Small intestine (tissue), 7 donors: ENCODE data around the gene KLHL12. TPM values are rescaled to one million over a fixed set of nuclear protein-coding genes. Genes with fewer than 3 reads are reported as not detected.

Source experiments
- DNase-seq, 2 donors: peaks; one replicate each; pipeline versions ENCODE4 v3.0.0 to v3.0.0-alpha.2; 2013
- FAIRE-seq: peaks from 2 replicates; lab custom pipeline; 2012; peaks lifted over from hg19 to GRCh38; lab: Jason Lieb, UNC
- H3K27ac ChIP-seq, 3 donors: one replicate each; pipeline ENCODE4 v1.5.1; 2013; ENCODE audit warnings: low read length in 2 of 3, mild to moderate bottlenecking in 2 of 3, control low read depth in 1 of 3, inconsistent platforms in 1 of 3, low read depth in 1 of 3, moderate library complexity in 1 of 3
- H3K27me3 ChIP-seq, 3 donors: one replicate each; pipeline ENCODE4 v1.6.1; 2013; ENCODE audit warnings: low read length in 3 of 3, inconsistent platforms in 1 of 3; ENCODE audit not compliant: control insufficient read depth in 3 of 3, insufficient read depth in 3 of 3
- H3K36me3 ChIP-seq, 3 donors: one replicate each; pipeline ENCODE4 v1.6.1; 2013; ENCODE audit warnings: low read length in 3 of 3, inconsistent platforms in 1 of 3, low read depth in 1 of 3, mild to moderate bottlenecking in 1 of 3, moderate library complexity in 1 of 3; ENCODE audit not compliant: control insufficient read depth in 3 of 3, insufficient read depth in 2 of 3
- H3K4me1 ChIP-seq, 3 donors: one replicate each; pipeline ENCODE4 v1.6.1; 2013; ENCODE audit warnings: low read length in 2 of 3, inconsistent platforms in 1 of 3, low read depth in 1 of 3, mild to moderate bottlenecking in 1 of 3, moderate library complexity in 1 of 3; ENCODE audit not compliant: control insufficient read depth in 3 of 3, insufficient read depth in 2 of 3
- H3K4me3 ChIP-seq, 3 donors: one replicate each; pipeline ENCODE4 v1.5.1; 2013; ENCODE audit warnings: low read length in 3 of 3, control low read depth in 1 of 3, inconsistent platforms in 1 of 3, low read depth in 1 of 3, mild to moderate bottlenecking in 1 of 3, moderate library complexity in 1 of 3
- H3K9me3 ChIP-seq, 2 donors: one replicate each; pipeline ENCODE4 v1.6.1; 2013; ENCODE audit warnings: low read depth in 1 of 2, low read length in 1 of 2; ENCODE audit not compliant: control insufficient read depth in 2 of 2, insufficient read depth in 1 of 2
- WGBS, 3 donors: extraction: QIAGEN DNeasy Blood & Tissue Kit; methylation state at CpG; one replicate each; pipeline ENCODE4 v1.1.7; 2013; 5-methylcytosine and 5-hydroxymethylcytosine counted together
- polyA plus RNA-seq, 4 donors: library from polyadenylated mRNA; stranded (reverse) in 3 of 4; unstranded in 1 of 4; fragments of 200-250 nt in 3 of 4; fragments of 120-200 nt in 1 of 4; gene quantifications; one replicate each; pipeline versions ENCODE4 v1.2.1 to v1.2.3, GENCODE V29; 2013
- donor health status: healthy with polysubstance abuse.
- donor health status: control.
- donor health status: control.
- donor health status: Bipolar disorder and iron deficiency.
- donor health status: healthy.

KLHL12 gene
- polyA plus RNA-seq, 4 donors, result 12.7 to 28.2 (median 17.2) TPM

- H3K27ac ChIP-seq, result peak overlapping the region in 2 of 3 donors; percentile 28 to 38
- peak overlapping the region in 2 of 3 donors; percentile 81 to 86 for H3K4me3 ChIP-seq
- H3K4me1 ChIP-seq, result peaks cover 0 to 47% (median 4%) of the 10 kb centered on the region in 3 donors
- H3K27me3 ChIP-seq, result no peaks in the 10 kb centered on the region
- FAIRE-seq, result no peak
- H3K36me3 ChIP-seq, result peaks cover 0 to under 1% (median 0%) of the 10 kb centered on the region in 3 donors
- H3K9me3 ChIP-seq, result no peaks in the 10 kb centered on the region
- 11 to 53% (median 28%) methylated on average over 5 of the region's 5 CpGs for WGBS, 3 donors
- DNase-seq, result peak; percentile 88 to 89
Observed at GRCh38 chr1:202862679-202863560, 64.1 kb downstream of the KLHL12 start.

GRCh38 chr1:202861420-202862132 lies 65.5 kb downstream of the KLHL12 start:
- DNase-seq, result peak; percentile 93 to 94
- no peaks in the 10 kb centered on the region for H3K9me3 ChIP-seq
- H3K27me3 ChIP-seq, result no peaks in the 10 kb centered on the region
- WGBS, 3 donors, result 1% methylated on average over 39 to 44 of the region's 44 CpGs
- H3K27ac ChIP-seq, result peak overlapping the region; percentile 71 to 89 (median 78)
- H3K4me3 ChIP-seq, result peak overlapping the region; percentile 43 to 86 (median 81)
- H3K4me1 ChIP-seq, result peaks cover 0 to 61% (median 4%) of the 10 kb centered on the region in 3 donors
- peaks cover 0 to 7% (median 0%) of the 10 kb centered on the region in 3 donors for H3K36me3 ChIP-seq
- no peak for FAIRE-seq

- FAIRE-seq, result no peak
- peak; percentile 96 to 97 for DNase-seq
- WGBS, 3 donors, result 2 to 3% (median 3%) methylated on average over 41 to 50 of the region's 50 CpGs
- Histone ChIP-seq H3K36me3 (peaks cover 0 to 8% (median 0%) of the 10 kb centered on the region in 3 donors), H3K9me3 (no peaks in the 10 kb centered on the region), H3K4me3 (peak overlapping the region; percentile 43 to 86 (median 81)), H3K27me3 (no peaks in the 10 kb centered on the region), H3K27ac (peak overlapping the region; percentile 71 to 89 (median 78)), H3K4me1 (peaks cover 0 to 61% (median 4%) of the 10 kb centered on the region in 3 donors)
Observed at GRCh38 chr1:202860744-202861419, 66.2 kb downstream of the KLHL12 start.

GRCh38 chr1:202858789-202859414 lies 68.1 kb downstream of the KLHL12 start:
- H3K4me1 ChIP-seq, result peaks cover 0 to 54% (median 4%) of the 10 kb centered on the region in 3 donors
- 45 to 72% (median 62%) methylated on average over 10 of the region's 10 CpGs for WGBS, 3 donors
- peak in 1 of 2 donors; percentile 20 for DNase-seq
- H3K27me3 ChIP-seq, result no peaks in the 10 kb centered on the region
- H3K36me3 ChIP-seq, result peaks cover 0 to 20% (median 0%) of the 10 kb centered on the region in 3 donors
- H3K27ac ChIP-seq, result peak overlapping the region; percentile 20 to 51 (median 35)
- no peaks in the 10 kb centered on the region for H3K9me3 ChIP-seq
- H3K4me3 ChIP-seq, result no peak overlapping the region
- FAIRE-seq, result no peak

GRCh38 chr1:202858331-202858730 lies 68.7 kb downstream of the KLHL12 start:
- 57 to 70% (median 68%) methylated on average over 6 of the region's 6 CpGs for WGBS, 3 donors
- Histone ChIP-seq H3K4me3 (no peak overlapping the region), H3K9me3 (no peaks in the 10 kb centered on the region), H3K27me3 (no peaks in the 10 kb centered on the region), H3K27ac (peak overlapping the region; percentile 20 to 51 (median 35)), H3K36me3 (peaks cover 0 to 20% (median 0%) of the 10 kb centered on the region in 3 donors), H3K4me1 (peaks cover 0 to 48% (median 4%) of the 10 kb centered on the region in 3 donors)
- DNase-seq (no peak), FAIRE-seq (no peak)

- WGBS, 3 donors, result 11 to 44% (median 34%) methylated on average over 4 of the region's 4 CpGs
- DNase-seq (peak; percentile 85 to 87), FAIRE-seq (no peak)
- Histone ChIP-seq H3K36me3 (peaks cover 0 to 27% (median 0%) of the 10 kb centered on the region in 3 donors), H3K4me1 (peaks cover 0 to 38% (median 4%) of the 10 kb centered on the region in 3 donors), H3K27ac (peak overlapping the region in 2 of 3 donors; percentile 0 to 70), H3K4me3 (no peak overlapping the region), H3K27me3 (no peaks in the 10 kb centered on the region), H3K9me3 (no peaks in the 10 kb centered on the region)
Observed at GRCh38 chr1:202857136-202857610, 69.9 kb downstream of the KLHL12 start.

GRCh38 chr1:202856014-202856413 lies 71.0 kb downstream of the KLHL12 start:
- Histone ChIP-seq H3K36me3 (peaks cover 0 to 30% (median 0%) of the 10 kb centered on the region in 3 donors), H3K27ac (no peak overlapping the region), H3K9me3 (no peaks in the 10 kb centered on the region), H3K27me3 (no peaks in the 10 kb centered on the region), H3K4me1 (peaks cover 0 to 38% (median 4%) of the 10 kb centered on the region in 3 donors), H3K4me3 (no peak overlapping the region)
- WGBS, 3 donors, result 93 to 96% (median 95%) methylated on average over 2 of the region's 2 CpGs
- FAIRE-seq, result no peak
- DNase-seq, result no peak
